ENCODE measurements around the gene IL15.
"Not testable (repeated sequence)": the region's sequence is repeated elsewhere in the genome, so short reads cannot be mapped to it uniquely, and the experiment has no call there.

IL15 gene
- total RNA-seq: 3.5 to 10.5 (median 8.3) reads per million in 4 donors

GRCh38 chr4:141636082-141636770 is at the start of gene IL15:
IL15 (plus strand) TSS chr4:141636583; CDS start chr4:141719465, 82,882 bp downstream.
- peak; percentile 42 to 74 (median 56) for DNase-seq

GRCh38 chr4:141587897-141588296 is 48.5 kb upstream of the IL15 start:
- DNase-seq: no peak

- no peak for DNase-seq
Measured at GRCh38 chr4:141595531-141595930, 40.9 kb upstream of the IL15 start.

GRCh38 chr4:141599853-141600252 is 36.5 kb upstream of the IL15 start:
- no peak for DNase-seq

- peak in 1 of 5 donors; percentile 0 for DNase-seq
Measured at GRCh38 chr4:141604683-141605082, 31.7 kb upstream of the IL15 start.

- DNase-seq: no peak
Measured at GRCh38 chr4:141605425-141605856, 30.9 kb upstream of the IL15 start.

GRCh38 chr4:141609243-141609642 is 27.1 kb upstream of the IL15 start:
- DNase-seq: no peak

GRCh38 chr4:141610365-141610764 is 26.0 kb upstream of the IL15 start:
- no peak for DNase-seq

GRCh38 chr4:141614878-141615586 is 21.4 kb upstream of the IL15 start:
- DNase-seq: no peak

- not testable (repeated sequence) for DNase-seq
Measured at GRCh38 chr4:141615587-141615918, 20.8 kb upstream of the IL15 start.

- DNase-seq: no peak
Measured at GRCh38 chr4:141620715-141621114, 15.7 kb upstream of the IL15 start.

GRCh38 chr4:141625023-141625422 is 11.4 kb upstream of the IL15 start:
- DNase-seq: no peak

- no peak for DNase-seq
Measured at GRCh38 chr4:141630854-141631253, 5.5 kb upstream of the IL15 start.

GRCh38 chr4:141635736-141636081 is 674 bp upstream of the IL15 start:
- peak in 1 of 5 donors; percentile 10 for DNase-seq

- peak in 2 of 5 donors; percentile 14 to 30 for DNase-seq
Measured at GRCh38 chr4:141636771-141637460, 533 bp downstream of the IL15 start.

GRCh38 chr4:141637565-141637964 is 1.2 kb downstream of the IL15 start:
- DNase-seq: no peak

GRCh38 chr4:141638230-141638629 is 1.8 kb downstream of the IL15 start:
- no peak for DNase-seq

- no peak for DNase-seq
Measured at GRCh38 chr4:141640696-141641095, 4.3 kb downstream of the IL15 start.

GRCh38 chr4:141642063-141642462 is 5.7 kb downstream of the IL15 start:
- DNase-seq: no peak

- DNase-seq: no peak
Measured at GRCh38 chr4:141642711-141643110, 6.3 kb downstream of the IL15 start.

- no peak for DNase-seq
Measured at GRCh38 chr4:141643557-141643956, 7.2 kb downstream of the IL15 start.

- no peak for DNase-seq
Measured at GRCh38 chr4:141645611-141646340, 9.4 kb downstream of the IL15 start.

GRCh38 chr4:141646969-141647368 is 10.6 kb downstream of the IL15 start:
- DNase-seq: no peak
